Measurements from ENCODE around the gene RAB27A.

DNA sequence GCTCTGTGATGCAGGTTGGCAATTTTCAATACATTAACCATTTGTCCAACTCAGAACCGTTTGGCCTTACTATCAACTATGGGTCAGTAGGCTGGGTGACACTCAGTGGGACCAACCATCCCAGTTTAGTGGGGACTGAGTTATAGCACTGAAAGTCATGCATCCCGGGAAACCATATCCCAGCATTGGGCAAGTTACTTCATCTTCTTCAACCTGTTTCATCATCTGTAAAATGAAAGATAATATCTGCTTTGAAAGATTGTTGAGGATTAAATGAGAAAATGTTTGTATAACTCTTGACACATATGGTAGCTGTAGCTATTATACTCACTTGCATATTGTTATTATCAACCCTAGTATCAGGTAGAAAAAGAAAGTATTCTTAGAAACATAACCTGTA is 11.9 kb downstream of the RAB27A start:
- TF ChIP-seq, protein P1, sequence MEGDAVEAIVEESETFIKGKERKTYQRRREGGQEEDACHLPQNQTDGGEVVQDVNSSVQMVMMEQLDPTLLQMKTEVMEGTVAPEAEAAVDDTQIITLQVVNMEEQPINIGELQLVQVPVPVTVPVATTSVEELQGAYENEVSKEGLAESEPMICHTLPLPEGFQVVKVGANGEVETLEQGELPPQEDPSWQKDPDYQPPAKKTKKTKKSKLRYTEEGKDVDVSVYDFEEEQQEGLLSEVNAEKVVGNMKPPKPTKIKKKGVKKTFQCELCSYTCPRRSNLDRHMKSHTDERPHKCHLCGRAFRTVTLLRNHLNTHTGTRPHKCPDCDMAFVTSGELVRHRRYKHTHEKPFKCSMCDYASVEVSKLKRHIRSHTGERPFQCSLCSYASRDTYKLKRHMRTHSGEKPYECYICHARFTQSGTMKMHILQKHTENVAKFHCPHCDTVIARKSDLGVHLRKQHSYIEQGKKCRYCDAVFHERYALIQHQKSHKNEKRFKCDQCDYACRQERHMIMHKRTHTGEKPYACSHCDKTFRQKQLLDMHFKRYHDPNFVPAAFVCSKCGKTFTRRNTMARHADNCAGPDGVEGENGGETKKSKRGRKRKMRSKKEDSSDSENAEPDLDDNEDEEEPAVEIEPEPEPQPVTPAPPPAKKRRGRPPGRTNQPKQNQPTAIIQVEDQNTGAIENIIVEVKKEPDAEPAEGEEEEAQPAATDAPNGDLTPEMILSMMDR (IDR thresholded peaks at IDR 0.05; ENCODE audit: insufficient read depth, low read length, poor library complexity, severe bottlenecking) = no peak
- TF ChIP-seq EZH2phosphoT487 (conservative IDR thresholded peaks at IDR 0.05; ENCODE audit: low read length) = no peak

All from SU-DHL-6 (cell line).